GM19099 (cell line): ENCODE data around the gene MET.

ENCODE experiments used
- POLR2A ChIP-seq: IDR thresholded peaks from 3 replicates; pipeline ENCODE4 v1.6.1; 2011; ENCODE audit warnings: low read depth; ENCODE audit not compliant: insufficient read length; ENCODE audit errors: extremely low read depth

Gene MET

DNA sequence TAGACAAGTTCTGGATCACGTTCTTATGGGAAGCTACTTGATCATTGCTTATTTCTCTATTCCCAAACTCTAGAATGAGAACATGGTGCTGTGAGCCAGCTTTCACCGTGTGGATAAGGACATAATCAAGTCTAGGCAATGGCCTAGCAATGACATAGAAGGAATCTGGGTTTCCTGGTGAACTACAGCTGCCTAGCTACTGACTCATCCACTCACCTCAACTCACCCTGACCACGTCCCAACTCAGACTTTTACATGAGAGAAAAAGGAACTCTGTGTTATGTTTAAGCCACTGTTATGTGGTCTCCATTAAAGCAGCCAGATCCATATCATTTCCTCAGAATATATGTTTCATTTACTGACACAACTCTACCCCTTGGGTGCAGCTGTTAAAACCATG lies 18.8 kb upstream of the MET start:
- no peak for TF ChIP-seq POLR2A

DNA sequence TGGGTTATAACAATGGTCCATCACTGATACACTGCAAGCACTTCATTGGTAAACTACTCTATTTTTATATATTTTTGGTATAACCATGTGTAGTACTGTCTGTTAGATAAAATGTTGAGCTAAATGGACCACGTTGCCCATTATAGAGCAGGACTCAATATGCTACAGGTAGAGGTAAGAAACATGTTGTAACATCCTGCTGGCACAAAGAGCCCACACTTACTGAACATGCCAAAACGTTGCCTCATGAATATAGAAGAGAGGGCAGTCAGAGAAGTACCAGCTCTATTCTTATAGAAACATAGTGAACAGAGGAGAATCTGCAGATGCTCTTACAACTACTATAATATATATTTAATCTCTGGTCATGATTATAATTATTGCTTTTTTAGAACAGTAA lies 18.4 kb upstream of the MET start:
- no peak for TF ChIP-seq POLR2A

DNA sequence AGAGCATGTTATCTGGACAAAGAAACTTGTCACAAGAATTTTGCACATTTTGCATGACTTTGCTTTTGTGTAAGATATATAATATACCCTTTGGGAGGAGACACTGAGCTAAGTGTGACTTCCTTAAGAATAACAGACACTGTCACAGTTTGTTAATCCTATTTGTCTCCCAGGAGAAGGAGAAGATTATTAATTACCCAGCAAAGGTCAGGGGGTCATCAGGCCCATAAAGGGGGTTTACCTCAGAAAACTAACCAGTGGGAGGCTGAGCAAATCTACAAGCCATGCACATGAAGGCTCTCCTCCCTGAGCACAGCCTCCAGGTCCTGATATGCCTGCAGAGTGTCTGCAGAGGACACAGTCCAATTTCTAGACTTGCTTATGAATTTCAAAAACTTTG lies 10.1 kb upstream of the MET start:
- no peak for TF ChIP-seq POLR2A

DNA sequence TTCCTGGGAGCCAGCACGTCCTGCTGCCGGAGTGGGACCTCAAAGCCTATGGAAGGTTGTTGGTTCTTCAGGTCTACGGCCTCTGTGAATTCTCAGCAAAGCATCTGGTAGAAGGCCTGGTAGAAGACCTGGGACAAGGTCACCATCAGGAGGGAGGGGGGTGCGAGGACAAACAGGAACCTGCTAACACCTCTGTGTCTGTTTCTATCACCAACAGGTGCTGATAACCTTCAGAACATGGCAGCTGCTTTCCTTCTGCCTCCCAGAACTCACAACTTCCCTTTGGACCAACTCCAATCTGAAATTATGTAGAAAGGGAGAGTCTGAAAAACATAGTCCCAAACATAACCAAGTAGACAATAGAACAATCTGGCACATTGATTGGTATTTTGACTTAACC lies 8.3 kb upstream of the MET start:
- TF ChIP-seq POLR2A: no peak

DNA sequence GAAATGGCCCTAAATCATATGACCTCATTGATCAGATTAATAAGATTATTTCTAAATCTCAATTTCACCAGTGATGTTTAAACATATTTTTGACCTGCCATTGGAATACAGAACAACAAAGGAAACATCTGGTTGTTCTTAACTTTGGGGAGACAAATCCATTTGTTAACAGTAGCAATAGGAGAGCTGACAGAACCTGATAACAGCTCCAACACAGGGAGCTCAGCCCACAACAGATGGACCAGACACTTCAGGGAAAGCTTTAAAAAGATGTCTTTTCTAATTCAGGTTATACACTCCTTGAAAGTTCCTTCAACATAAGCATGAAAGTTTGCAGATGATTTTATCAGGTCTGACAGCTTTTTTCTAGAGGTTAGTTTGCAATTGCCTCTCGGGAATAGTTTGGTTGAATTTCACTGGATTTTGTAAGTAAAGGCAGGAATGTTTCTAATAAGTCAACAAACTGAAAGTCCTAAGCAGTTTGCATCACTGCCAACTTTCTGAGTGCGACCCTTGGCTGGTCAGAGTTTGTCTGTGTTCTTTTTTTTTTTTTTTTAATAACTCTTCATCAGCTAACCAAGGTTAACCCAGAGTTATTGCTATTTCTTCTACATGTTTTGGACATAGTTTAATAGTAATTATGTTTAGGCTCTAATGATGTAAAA lies 6.5 kb upstream of the MET start:
- no peak for TF ChIP-seq POLR2A

DNA sequence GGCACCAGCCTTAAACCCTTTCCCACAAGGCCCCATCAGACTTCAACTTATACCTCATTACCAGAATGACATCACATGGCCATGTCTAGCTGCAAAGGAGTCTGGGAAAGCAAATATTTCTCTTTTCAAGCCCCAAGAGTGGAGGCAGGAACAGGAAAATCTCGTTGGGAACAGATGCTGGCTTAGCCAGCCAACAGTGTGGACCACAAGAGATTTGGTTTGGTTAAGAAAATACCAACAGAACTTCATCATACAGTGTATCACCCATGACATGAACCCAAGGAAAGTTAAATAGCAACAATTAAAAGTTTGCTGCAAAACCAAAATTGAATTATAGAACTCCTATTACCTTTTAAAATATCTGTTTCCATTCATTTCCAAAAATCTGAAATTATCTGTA lies 2.2 kb upstream of the MET start:
- no peak for TF ChIP-seq POLR2A

DNA sequence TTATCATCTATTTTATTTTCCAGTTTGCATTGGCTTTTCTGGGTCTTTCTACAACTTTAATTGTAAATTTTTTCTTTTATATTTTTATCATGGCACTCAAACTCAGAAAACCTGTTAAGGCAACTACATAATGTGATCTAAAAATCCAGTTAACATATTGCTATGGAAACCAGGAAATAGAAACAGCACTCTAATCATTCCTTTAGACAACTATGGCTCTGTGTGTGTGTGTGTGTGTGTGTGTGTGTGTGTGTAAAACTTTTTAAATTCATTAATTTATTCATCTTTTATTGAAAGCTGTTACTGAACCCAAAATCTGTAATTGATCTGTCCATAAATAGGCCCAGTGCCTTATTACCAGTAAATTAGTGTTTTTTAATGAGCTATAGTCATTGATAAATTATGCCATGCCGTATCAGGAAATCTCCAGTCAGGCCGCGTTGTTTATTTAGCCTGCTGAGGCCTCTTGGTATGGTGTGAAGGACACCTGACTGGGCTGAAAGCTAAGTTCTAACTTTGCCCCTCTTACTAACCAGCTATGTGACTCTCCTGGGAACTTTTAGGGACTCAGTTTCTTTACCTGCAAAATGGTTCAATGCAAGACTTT lies 1.5 kb upstream of the MET start:
- TF ChIP-seq POLR2A: no peak

DNA sequence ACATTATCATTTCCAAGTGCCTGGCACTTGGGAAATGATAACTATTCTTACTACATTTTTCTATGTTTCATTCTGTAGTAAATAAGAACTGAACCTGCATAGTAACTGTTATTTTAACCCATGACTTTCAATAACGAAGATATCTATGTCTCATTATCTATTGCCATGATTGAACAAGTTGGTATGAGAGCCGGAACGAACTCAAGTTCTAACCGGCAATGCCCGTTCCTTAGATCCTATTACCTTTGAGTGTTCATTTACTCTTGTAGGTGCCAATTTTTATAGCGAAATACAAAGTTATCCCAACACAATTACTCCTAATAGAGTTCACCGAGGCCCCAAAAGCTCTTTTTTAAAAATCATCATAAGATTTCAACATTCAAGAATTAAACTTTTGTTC lies 885 bp upstream of the MET start:
- TF ChIP-seq POLR2A: no peak

DNA sequence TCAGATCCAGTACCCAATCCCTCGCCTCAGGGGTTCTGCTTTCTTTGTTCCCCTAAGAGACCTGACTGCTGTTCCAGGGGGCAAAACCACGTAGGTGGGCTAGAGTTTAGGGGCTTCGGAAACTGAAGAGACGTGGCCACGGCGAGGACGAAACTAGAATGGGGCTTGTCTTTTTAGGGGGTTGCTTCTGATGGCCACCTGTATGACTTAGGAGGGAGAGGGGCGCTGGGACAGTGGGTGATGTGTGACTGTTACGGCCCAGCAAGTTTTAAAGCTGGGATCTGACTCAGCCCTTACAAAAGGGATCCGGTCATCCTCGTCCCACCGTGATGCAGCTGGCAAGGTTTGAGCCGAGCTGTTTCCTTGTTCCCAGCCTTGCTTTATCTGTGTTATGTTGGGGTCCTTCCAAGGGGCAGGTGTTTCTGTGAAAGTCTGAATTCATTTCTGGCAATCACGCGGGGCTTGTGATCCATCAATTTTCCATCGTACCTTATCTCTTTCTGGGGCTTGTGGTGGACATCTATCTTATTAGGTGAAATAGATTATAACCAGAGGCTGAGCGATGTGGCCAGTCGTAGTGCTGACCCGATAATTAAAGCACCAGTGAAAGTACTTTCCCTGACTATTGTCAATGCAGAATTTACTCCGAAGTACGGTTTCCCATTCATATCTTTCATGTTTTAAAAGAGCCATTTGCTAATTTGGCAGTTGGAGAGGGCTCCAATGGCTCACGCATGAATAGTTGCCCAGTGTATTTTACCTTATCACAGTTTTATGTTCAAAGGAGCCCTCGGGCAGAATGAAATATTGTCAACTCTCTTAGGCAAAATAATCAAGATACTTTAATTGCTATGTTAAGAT lies 830 bp downstream of the MET start:
- TF ChIP-seq POLR2A: no peak

DNA sequence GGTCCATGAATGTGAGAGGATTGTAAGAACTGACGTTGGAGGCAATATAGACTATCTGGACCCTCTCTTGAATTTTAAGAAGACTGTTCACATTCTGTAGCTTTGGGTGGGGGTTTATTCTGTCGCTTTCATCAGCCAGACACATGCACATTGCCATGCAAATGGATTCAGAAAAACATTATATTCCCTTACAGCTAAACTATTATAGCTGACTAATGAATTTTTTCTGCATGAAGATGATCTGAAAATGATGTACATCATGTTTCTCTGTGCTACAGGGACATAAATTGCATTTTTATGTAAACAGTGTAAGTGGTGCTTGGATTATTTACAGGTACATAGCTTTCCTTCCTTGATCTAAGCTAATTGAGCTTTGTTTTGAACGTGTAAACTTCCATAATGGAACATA lies 1.5 kb downstream of the MET start:
- TF ChIP-seq POLR2A: no peak

DNA sequence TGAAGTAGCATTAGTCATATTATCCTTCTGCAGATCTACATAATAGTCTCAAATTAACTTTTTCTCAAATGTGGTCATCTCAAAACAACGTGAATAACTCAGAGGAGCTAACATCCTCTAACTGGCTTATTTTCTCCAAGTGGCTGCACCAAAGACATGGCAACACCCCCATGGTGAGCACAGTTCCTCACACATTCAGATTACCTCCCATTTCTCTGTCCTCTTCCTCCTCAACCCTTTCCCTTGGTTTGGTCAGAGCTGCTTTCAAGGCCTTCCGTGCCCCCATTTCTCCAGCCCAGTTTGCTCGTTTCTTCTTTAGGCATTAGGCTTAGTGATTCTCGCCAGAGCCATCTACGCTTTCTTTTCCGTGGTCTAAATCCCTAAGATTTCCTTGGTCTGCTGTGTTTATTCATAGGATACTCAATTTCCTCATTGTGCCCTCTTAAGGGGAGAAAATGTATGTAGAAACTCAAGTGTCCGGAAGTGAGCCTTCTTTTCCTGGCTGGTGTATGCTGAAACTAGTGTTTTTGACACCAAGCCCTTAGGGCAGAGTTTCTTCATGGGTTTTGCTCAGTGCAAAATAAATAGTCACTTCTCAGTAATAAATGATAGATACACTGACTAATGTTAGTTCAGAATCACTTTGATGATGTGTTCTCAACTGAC lies 2.6 kb downstream of the MET start:
- TF ChIP-seq POLR2A: no peak

DNA sequence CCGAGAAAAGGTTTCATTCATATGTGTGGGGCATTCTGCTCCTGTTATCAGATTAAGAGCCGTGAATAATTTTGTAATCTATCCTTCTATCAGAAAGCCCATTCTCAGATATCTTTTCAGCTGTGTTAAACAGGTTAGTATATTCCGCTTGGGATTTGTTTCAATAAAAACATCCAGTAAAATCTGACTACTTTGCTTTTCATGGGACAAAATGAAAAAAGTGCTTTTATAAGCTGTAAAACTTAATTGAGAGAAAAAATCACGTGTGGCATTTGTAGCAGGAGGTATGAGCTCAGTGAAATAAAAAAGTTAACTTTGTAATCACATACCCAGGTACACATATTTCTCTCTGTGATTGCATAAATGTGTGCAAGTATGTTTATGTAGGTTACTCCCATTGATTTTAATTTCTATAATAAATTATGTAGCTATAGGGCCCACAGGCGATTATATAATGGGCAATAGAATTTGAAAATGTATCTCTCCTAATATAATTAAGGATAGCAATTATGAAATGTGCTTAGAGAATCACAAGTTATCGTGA lies 3.9 kb downstream of the MET start:
- TF ChIP-seq POLR2A: no peak

DNA sequence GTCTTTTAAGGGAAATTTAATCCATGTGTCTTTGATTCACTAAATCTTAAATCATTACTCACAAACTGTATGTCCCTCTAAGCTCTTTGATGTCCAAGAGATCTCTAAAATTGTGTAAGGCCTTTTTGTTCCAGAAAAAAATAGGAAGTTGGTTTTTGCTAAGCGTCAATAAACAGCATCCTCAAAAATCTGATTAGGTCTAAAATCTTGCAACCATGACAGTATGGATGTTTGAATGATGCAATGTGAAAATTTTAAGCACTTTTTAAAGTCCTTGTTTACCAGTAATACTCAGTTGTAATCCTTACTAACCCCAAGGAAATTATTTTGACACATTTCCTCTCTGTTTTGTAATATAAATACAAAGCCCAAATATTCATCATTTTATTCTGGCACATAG lies 6.8 kb downstream of the MET start:
- TF ChIP-seq POLR2A: no peak

DNA sequence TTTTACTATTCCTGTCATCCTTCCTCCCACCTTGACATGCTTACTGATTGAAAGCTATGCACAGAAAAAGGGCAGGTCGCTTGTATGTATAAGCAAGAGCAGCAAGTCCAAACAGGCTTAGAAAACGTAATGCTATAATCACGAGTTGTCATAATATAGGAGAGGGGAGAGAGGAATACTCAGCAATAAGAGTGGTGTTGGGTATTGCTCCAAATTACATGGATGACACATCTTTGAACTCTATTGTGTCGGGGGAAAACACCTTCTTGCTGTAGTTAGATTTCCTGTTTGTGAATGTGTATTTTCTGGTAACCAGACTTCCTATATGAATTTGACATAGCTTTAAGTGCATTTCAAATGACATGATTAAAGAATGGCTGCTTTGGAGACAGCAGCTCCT lies 7.5 kb downstream of the MET start:
- TF ChIP-seq POLR2A: no peak

DNA sequence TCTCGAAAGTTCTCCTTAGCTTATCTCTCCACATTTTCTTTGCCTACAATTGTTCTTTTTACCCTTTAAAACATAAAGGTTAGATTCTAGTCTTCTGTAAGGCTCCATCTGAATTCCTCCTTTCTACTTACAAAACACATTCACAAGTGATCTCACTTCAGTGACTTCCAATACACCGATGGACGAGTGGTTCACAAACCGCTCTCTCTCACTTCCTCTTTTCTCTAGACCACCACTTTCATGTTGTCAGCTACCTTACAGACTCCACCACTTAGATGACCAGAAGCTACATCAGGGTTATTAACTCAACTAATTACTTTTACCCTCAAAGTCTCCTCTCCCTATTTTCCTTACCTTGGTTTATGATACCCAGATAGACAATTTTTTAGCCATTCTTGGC lies 11.8 kb downstream of the MET start:
- TF ChIP-seq POLR2A: no peak
